ENCODE results near the gene RASGRP1.

The RASGRP1 gene

DNA sequence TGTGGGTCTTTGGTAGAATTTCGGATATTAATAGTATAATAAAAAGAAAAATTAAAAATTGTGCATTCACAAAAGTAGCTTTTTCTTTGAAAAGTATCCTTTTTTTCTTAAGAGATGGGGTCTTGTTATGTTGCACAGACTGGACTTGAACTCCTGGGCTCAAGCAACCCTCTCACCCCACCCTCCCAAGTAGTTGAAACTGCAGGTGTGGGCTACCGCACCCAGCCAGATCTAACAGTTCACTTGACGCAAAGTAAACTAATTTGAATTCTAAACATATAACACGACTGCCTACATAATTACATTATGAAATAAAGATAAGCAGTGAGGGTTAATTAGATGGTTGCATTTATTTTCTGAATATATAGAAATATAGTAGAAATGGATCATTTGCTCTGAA, 99.9 kb downstream of the RASGRP1 start:
- no peak for DNase-seq (ENCODE audit: low read depth)
- TF ChIP-seq, protein P1, sequence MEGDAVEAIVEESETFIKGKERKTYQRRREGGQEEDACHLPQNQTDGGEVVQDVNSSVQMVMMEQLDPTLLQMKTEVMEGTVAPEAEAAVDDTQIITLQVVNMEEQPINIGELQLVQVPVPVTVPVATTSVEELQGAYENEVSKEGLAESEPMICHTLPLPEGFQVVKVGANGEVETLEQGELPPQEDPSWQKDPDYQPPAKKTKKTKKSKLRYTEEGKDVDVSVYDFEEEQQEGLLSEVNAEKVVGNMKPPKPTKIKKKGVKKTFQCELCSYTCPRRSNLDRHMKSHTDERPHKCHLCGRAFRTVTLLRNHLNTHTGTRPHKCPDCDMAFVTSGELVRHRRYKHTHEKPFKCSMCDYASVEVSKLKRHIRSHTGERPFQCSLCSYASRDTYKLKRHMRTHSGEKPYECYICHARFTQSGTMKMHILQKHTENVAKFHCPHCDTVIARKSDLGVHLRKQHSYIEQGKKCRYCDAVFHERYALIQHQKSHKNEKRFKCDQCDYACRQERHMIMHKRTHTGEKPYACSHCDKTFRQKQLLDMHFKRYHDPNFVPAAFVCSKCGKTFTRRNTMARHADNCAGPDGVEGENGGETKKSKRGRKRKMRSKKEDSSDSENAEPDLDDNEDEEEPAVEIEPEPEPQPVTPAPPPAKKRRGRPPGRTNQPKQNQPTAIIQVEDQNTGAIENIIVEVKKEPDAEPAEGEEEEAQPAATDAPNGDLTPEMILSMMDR (conservative IDR thresholded peaks at IDR 0.05; ENCODE audit: low read length): no peak
- H3K4me3 ChIP-seq (ENCODE audit: low read length): no peak overlapping the region

DNA sequence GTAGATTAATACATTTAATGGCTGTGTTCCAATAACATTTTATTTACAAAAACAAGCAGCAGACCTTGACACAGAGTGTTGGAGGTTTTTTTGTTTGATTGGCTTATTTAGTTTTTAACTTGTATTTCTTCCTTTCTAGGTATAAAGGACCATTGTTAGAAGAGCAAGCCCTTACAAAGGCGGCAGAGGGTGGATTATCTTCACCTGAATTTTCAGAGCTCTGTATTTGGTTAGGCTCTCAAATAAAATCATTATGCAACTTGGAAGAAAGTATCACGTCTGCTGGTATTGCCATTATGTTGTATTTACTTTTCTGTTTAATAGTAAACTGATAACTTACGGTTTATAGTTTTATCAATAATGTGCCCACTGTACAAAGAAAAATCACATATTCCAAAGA, 100.7 kb downstream of the RASGRP1 start:
- no peak overlapping the region for H3K4me3 ChIP-seq (ENCODE audit: low read length)
- TF ChIP-seq, protein P1 (conservative IDR thresholded peaks at IDR 0.05; ENCODE audit: low read length): no peak
- no peak for DNase-seq (ENCODE audit: low read depth)

DNA sequence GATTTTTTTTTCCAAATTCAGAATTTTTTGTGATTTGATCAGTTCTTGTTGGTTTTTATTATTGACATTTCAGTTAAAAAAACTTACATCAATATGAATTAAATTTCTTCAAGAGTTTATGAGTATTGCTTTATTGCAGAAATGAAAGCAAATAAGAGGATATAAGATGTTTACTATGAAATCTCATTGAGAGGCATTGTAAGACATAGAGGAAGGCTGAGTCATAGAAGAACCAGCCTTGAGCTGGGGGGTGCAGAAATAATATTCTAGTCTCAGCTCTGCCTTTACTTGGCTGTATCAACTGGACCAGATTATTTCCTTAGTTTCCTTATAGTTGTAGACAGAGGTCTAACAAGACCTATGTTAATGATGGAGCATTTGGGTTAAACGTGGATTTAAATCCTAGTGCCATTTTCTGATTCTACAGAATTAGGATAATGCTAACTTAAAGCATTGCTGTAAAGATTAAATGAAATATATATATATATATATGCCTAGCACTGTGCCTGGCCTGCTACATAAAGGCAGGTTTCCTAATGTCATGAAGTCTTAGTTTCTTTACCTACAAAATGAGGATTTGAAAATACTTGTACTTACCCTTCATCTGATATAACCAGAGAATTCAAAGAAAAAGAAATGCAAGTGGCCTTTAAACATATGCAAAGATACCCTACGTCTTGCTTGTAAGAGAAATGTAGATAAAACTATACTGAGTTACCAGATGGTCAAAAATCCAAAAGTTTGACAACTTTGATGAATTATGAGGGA, 103.4 kb downstream of the RASGRP1 start:
- DNase-seq (ENCODE audit: low read depth): no peak
- H3K4me3 ChIP-seq (ENCODE audit: low read length): no peak overlapping the region
- TF ChIP-seq, protein P1 (conservative IDR thresholded peaks at IDR 0.05; ENCODE audit: low read length): no peak

DNA sequence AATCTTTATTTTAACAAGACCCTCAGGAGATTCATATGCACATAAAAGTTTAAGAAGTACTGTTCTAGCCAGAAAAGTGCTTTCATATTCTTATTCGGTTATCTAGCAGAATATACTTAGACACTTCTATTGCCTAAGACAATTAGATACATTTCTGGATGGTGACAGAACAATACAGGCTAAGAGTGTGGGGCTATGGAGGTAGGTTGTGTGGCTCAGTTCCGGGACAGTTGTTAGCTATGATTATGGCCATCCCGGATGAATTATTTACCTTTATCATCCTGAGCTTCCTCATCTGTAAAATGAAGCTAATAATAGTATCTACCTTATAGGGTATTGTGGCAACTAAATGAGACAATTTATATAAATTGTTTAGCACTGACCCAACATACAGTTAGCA, 104.1 kb downstream of the RASGRP1 start:
- TF ChIP-seq, protein P1 (conservative IDR thresholded peaks at IDR 0.05; ENCODE audit: low read length): no peak
- no peak overlapping the region for H3K4me3 ChIP-seq (ENCODE audit: low read length)
- DNase-seq (ENCODE audit: low read depth): no peak

DNA sequence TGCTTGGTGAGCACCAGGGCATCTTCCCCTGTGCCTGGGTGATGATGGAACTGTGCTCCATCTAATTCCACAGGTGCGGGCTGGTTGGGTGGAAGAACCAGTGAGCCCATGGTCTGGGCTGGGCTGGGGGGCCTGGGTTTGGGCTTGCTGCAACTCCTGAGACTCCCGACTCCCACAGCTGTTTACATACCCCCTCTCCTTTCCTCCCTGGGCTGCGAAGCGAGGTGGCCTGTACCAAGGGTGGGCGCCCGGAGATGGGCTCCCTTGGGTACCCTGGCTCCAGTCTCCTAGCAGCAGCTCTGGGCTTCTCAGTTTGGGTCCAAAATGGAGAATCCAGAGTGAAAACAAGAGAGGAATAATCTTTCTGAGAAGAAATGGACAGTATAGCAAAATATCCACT, 105.1 kb downstream of the RASGRP1 start:
- TF ChIP-seq, protein P1 (conservative IDR thresholded peaks at IDR 0.05; ENCODE audit: low read length): no peak
- H3K4me3 ChIP-seq (ENCODE audit: low read length): no peak overlapping the region
- DNase-seq (ENCODE audit: low read depth): no peak

DNA sequence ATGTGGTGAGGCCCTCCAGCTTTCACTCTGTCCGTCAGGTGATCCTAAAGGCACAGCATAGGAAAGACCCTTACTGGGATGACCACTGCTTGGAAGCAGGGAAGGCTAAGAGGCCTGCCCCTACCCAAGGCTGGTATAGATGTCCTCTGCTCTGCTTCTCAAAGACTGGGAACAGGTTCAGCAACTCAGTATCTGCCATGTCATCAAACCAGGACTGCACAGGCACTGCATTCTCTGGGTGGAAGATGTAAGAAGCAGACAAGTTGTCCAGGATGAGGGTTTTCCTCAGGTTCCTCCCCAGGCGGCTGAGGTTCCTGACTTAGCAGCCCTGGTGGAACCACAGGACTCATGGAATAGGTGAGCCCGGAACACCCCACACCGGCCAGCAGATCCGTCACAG, 106.0 kb downstream of the RASGRP1 start:
- no peak for DNase-seq (ENCODE audit: low read depth)

DNA sequence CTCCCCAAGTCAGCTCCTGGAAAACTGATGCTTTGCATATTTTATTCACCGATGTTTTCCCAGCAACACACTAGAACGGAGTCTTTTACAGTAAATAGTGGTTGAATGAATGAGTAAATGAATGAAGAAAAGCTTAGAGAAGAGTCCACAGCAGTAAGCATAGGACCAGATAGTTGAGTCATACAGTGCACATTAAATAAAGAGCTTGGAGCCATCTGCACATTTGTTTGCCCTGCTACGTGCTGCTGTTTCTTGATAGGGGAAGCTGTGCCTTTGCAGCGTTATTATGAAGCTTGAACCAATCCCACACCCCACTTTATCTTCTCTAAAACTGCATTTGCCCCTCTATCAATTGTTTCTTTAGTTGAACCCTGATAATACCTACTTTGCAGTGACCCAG, 109.5 kb downstream of the RASGRP1 start:
- TF ChIP-seq, protein P1 (conservative IDR thresholded peaks at IDR 0.05; ENCODE audit: low read length): no peak
- H3K4me3 ChIP-seq (ENCODE audit: low read length): peak overlapping the region; percentile 99
- no peak for DNase-seq (ENCODE audit: low read depth)

More for the DNA sequence above, 106.0 kb downstream of the RASGRP1 start:
- TF ChIP-seq, protein P1 (conservative IDR thresholded peaks at IDR 0.05; ENCODE audit: low read length): no peak
- H3K4me3 ChIP-seq (ENCODE audit: low read length): no peak overlapping the region
